ENCODE results near the gene HNRNPF.
"Not testable (repeated sequence)": the region's sequence is repeated elsewhere in the genome, so short reads cannot be mapped to it uniquely, and the experiment has no call there.

Gene HNRNPF

GRCh38 chr10:43408710-43409384, at the start of gene HNRNPF:
Gene HNRNPF, minus strand, starts transcription at chr10:43409186. Its CDS starts 21,302 bp downstream, at chr10:43387884.
- peak; percentile 82 to 90 for DNase-seq (ENCODE audit: low read depth in 1 of 2, low spot score in 1 of 2)

- no peak for DNase-seq (ENCODE audit: low read depth in 1 of 2, low spot score in 1 of 2)
These were observed 49.2 kb upstream of the HNRNPF start for GRCh38 chr10:43458227-43458626.

GRCh38 chr10:43456561-43456960, 47.6 kb upstream of the HNRNPF start:
- not testable (repeated sequence) for DNase-seq (ENCODE audit: low read depth in 1 of 2, low spot score in 1 of 2)

- not testable (repeated sequence) for DNase-seq (ENCODE audit: low read depth in 1 of 2, low spot score in 1 of 2)
These were observed 45.0 kb upstream of the HNRNPF start for GRCh38 chr10:43454025-43454424.

- DNase-seq (ENCODE audit: low read depth in 1 of 2, low spot score in 1 of 2): no peak
These were observed 44.4 kb upstream of the HNRNPF start for GRCh38 chr10:43453266-43453831.

GRCh38 chr10:43452356-43452914, 43.4 kb upstream of the HNRNPF start:
- DNase-seq (ENCODE audit: low read depth in 1 of 2, low spot score in 1 of 2): no peak

- no peak for DNase-seq (ENCODE audit: low read depth in 1 of 2, low spot score in 1 of 2)
These were observed 39.8 kb upstream of the HNRNPF start for GRCh38 chr10:43448742-43449141.

- DNase-seq (ENCODE audit: low read depth in 1 of 2, low spot score in 1 of 2): not testable (repeated sequence)
These were observed 37.4 kb upstream of the HNRNPF start for GRCh38 chr10:43446219-43447017.

GRCh38 chr10:43444897-43445466, 36.0 kb upstream of the HNRNPF start:
- no peak for DNase-seq (ENCODE audit: low read depth in 1 of 2, low spot score in 1 of 2)

GRCh38 chr10:43444323-43444722, 35.3 kb upstream of the HNRNPF start:
- no peak for DNase-seq (ENCODE audit: low read depth in 1 of 2, low spot score in 1 of 2)

- no peak for DNase-seq (ENCODE audit: low read depth in 1 of 2, low spot score in 1 of 2)
These were observed 31.6 kb upstream of the HNRNPF start for GRCh38 chr10:43440463-43441134.

- DNase-seq (ENCODE audit: low read depth in 1 of 2, low spot score in 1 of 2): no peak
These were observed 28.3 kb upstream of the HNRNPF start for GRCh38 chr10:43437141-43437870.

- DNase-seq (ENCODE audit: low read depth in 1 of 2, low spot score in 1 of 2): peak; percentile 67 to 77
These were observed 27.5 kb upstream of the HNRNPF start, which contains the start of gene ZNF487 for GRCh38 chr10:43436291-43437140. Gene ZNF487, plus strand, starts transcription at chr10:43437111. Its CDS starts 38,703 bp downstream, at chr10:43475814.

GRCh38 chr10:43430926-43431663, 22.1 kb upstream of the HNRNPF start:
- DNase-seq (ENCODE audit: low read depth in 1 of 2, low spot score in 1 of 2): no peak

GRCh38 chr10:43427166-43427825, 18.3 kb upstream of the HNRNPF start:
- DNase-seq (ENCODE audit: low read depth in 1 of 2, low spot score in 1 of 2): no peak

- DNase-seq (ENCODE audit: low read depth in 1 of 2, low spot score in 1 of 2): not testable (repeated sequence)
These were observed 17.5 kb upstream of the HNRNPF start for GRCh38 chr10:43426476-43426875.

GRCh38 chr10:43424416-43424815, 15.4 kb upstream of the HNRNPF start:
- DNase-seq (ENCODE audit: low read depth in 1 of 2, low spot score in 1 of 2): no peak

GRCh38 chr10:43421944-43422343, 13.0 kb upstream of the HNRNPF start:
- DNase-seq (ENCODE audit: low read depth in 1 of 2, low spot score in 1 of 2): not testable (repeated sequence)
